ENCODE measurements around the gene NTN1. TPM values are rescaled to one million over a fixed set of nuclear protein-coding genes. Genes with fewer than 3 reads are reported as not detected.

NTN1 gene
- total RNA-seq, 1 experiment from 2014 or later = 1.2 TPM

DNA sequence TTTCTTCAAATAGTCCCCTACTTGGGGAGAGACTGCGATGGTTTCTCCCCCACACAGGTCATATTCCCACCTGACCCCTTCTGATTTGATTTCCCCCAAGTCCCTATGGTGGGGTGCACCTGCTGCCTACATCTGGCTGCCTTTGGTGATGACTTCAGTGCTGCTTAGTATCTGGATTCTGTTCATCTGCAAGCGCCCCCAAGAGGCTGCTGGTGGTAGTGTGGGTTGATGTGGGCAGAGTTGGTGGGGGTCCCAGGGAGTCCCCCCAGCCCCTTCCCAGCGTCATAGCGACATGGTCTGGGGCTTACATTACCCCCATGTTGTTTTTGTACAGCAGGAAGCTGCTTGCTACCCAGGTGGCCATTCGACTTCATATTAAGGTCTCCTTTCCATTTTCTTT is 99.2 kb downstream of the NTN1 start:
- Histone ChIP-seq H3K23me2 (ENCODE audit: insufficient read length, low read depth, low read length, poor library complexity, severe bottlenecking) (no peaks in the 10 kb centered on the region), H3T11ph (ENCODE audit: low read length) (no peak overlapping the region), H2BK5ac (ENCODE audit: insufficient read length, low read length) (no peak overlapping the region), H3K18ac (ENCODE audit: insufficient read length, low read depth, low read length) (no peak overlapping the region), H3K9ac (ENCODE audit: extremely low read depth, insufficient read length, low read length) (no peak overlapping the region), H4K91ac (ENCODE audit: insufficient read length, low read depth, low read length) (no peak overlapping the region), H3K4me1 (ENCODE audit: insufficient read depth, low read length) (no peaks in the 10 kb centered on the region; the same call in 1 of the 2 replicates), H4K5ac (ENCODE audit: insufficient read length, low read depth, low read length) (no peak overlapping the region), H3K56ac (ENCODE audit: insufficient read length, low read depth, low read length) (no peak overlapping the region), H3K9me3 (ENCODE audit: control insufficient read depth, low read depth, low read length) (no peaks in the 10 kb centered on the region), H3K79me2 (ENCODE audit: insufficient read depth, low read length) (no peaks in the 10 kb centered on the region), H3K14ac (ENCODE audit: insufficient read depth, low read length) (no peak overlapping the region), H4K8ac (replicated peaks; ENCODE audit: insufficient read length, low read depth, low read length) (no peak overlapping the region), H2BK12ac (ENCODE audit: insufficient read length, low read depth, low read length) (no peak overlapping the region), H2AK5ac (ENCODE audit: insufficient read length, low read length) (no peak overlapping the region), H4K20me1 (ENCODE audit: control insufficient read depth, insufficient read depth, insufficient read length) (no peaks in the 10 kb centered on the region), H3K23ac (ENCODE audit: insufficient read length, low read depth, low read length) (no peak overlapping the region), H3K27ac (ENCODE audit: insufficient read length, low read depth, low read length) (no peak overlapping the region), H2AFZ (ENCODE audit: low read length) (no peak overlapping the region), H2BK15ac (ENCODE audit: low read depth, low read length) (no peak overlapping the region), H2BK20ac (ENCODE audit: low read depth, low read length, poor library complexity, severe bottlenecking) (no peak overlapping the region), H3K4me2 (ENCODE audit: insufficient read depth, insufficient read length, low read length) (no peak overlapping the region), H3K27me3 (ENCODE audit: insufficient read depth, low read length) (no peaks in the 10 kb centered on the region), H2BK120ac (ENCODE audit: low read depth, low read length, poor library complexity, severe bottlenecking) (no peak overlapping the region), H3K4ac (ENCODE audit: low read depth, low read length) (no peak overlapping the region), H3K79me1 (ENCODE audit: insufficient read depth, low read depth, low read length, poor library complexity, severe bottlenecking) (no peaks in the 10 kb centered on the region)
- Mint-ChIP-seq H3K27ac (no peak overlapping the region), H3K4me1 (peaks cover 22 to 27% of the 10 kb centered on the region in 2 experiments), H3K27me3 (ENCODE audit: low read depth) (peaks cover 29% of the 10 kb centered on the region), H3K36me3 (ENCODE audit: insufficient read depth in 1 of 3, low read depth in 3 of 3) (0 out of 7 replicates have a peak, but pooled peaks cover 0 to 2% (median 0%) of the 10 kb centered on the region in 3 experiments), H3K9me3 (peaks cover 2 to 6% of the 10 kb centered on the region in 2 experiments; a peak in 2 of 5 replicates), H3K4me3 (no peak overlapping the region)
- TF ChIP-seq, protein P1, sequence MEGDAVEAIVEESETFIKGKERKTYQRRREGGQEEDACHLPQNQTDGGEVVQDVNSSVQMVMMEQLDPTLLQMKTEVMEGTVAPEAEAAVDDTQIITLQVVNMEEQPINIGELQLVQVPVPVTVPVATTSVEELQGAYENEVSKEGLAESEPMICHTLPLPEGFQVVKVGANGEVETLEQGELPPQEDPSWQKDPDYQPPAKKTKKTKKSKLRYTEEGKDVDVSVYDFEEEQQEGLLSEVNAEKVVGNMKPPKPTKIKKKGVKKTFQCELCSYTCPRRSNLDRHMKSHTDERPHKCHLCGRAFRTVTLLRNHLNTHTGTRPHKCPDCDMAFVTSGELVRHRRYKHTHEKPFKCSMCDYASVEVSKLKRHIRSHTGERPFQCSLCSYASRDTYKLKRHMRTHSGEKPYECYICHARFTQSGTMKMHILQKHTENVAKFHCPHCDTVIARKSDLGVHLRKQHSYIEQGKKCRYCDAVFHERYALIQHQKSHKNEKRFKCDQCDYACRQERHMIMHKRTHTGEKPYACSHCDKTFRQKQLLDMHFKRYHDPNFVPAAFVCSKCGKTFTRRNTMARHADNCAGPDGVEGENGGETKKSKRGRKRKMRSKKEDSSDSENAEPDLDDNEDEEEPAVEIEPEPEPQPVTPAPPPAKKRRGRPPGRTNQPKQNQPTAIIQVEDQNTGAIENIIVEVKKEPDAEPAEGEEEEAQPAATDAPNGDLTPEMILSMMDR (conservative IDR thresholded peaks at IDR 0.05) = peak; percentile 74
- WGBS (ENCODE audit: extremely low coverage, insufficient read length, low lambda C conversion rate) = no CpG with 5 or more reads among the region's 5 CpGs
- DNase-seq = peak; percentile 78
